GM12878 (cell line): Measurements from ENCODE around the gene DHRS4. TPM values are rescaled to one million over a fixed set of nuclear protein-coding genes. Genes with fewer than 3 reads are reported as not detected.

Experiments
- ATAC-seq: fragments of 200-7000 bp; cut with Tn5 transposase; 3 replicates; pipeline ENCODE4 v1.9.1; 2020; ENCODE audit warnings: mild to moderate bottlenecking, moderate library complexity
- BruUV-seq: library from RNA; stranded (reverse); fragments of 400-500 nt; replicated peaks from 2 replicates; lab custom pipeline; 2021; lab: Mats Ljungman, UMichigan
- CTCF ChIA-PET: fragments of 300-600 bp; sonication (Branson Sonifier 250); formaldehyde crosslinking; extraction: SDS; loops from one replicate; lab custom pipeline; 2021; ENCODE audit warnings: inconsistent platforms; lab: Yijun Ruan, JAX
- POLR2A ChIA-PET: fragments of 350-600 bp; formaldehyde crosslinking; extraction: SDS; loops from one replicate; lab custom pipeline; 2021; ENCODE audit warnings: inconsistent platforms; lab: Charles Lee
- RAD21 ChIA-PET: fragments of 300-600 bp; sonication (Branson Sonifier 250); formaldehyde crosslinking; loops from one replicate; lab custom pipeline; 2023; ENCODE audit warnings: antibody characterized with exemption; ENCODE audit not compliant: unreplicated experiment; lab: Charles Lee
- SMC1A ChIA-PET: fragments of 300-600 bp; sonication (Branson Sonifier 250); formaldehyde crosslinking; loops from one replicate; lab custom pipeline; 2023; ENCODE audit not compliant: unreplicated experiment, uncharacterized antibody; lab: Charles Lee
- DNase-seq: peaks from one replicate; pipeline ENCODE4 v3.0.0-alpha.2; 2011; ENCODE audit warnings: low read depth, low spot score
- FAIRE-seq: peaks from 3 replicates; lab custom pipeline; 2011; peaks lifted over from hg19 to GRCh38; lab: Jason Lieb, UNC
- H2AFZ ChIP-seq: 2 replicates; pipeline ENCODE4 v1.6.0; 2011; ENCODE audit warnings: low read depth, low read length, control low read depth; ENCODE audit not compliant: control insufficient read depth
- H3K27ac ChIP-seq: 2 replicates; pipeline ENCODE4 v1.5.1; 2011; ENCODE audit warnings: control low read depth; ENCODE audit not compliant: control insufficient read depth, insufficient read depth
- H3K27me3 ChIP-seq, 2 experiments: replicated peaks in 1 of 2; 2 replicates each; pipeline versions ENCODE4 v1.6.0 to v1.6.1; 2011; ENCODE audit warnings: low read length in 1 of 2; ENCODE audit not compliant: control insufficient read depth in 2 of 2, insufficient read depth in 2 of 2
- H3K36me3 ChIP-seq, 2 experiments: 2 replicates each; pipeline ENCODE4 v1.5.1; 2011; ENCODE audit warnings: low read length in 1 of 2; ENCODE audit not compliant: control insufficient read depth in 2 of 2, insufficient read depth in 2 of 2
- H3K4me1 ChIP-seq: 2 replicates; pipeline ENCODE4 v1.6.1; 2011; ENCODE audit warnings: mild to moderate bottlenecking, low read length, moderate library complexity, mixed read lengths; ENCODE audit not compliant: control insufficient read depth, insufficient read depth
- H3K4me2 ChIP-seq: 2 replicates; pipeline ENCODE4 v1.6.0; 2011; ENCODE audit warnings: control low read depth; ENCODE audit not compliant: control insufficient read depth, insufficient read depth
- H3K4me3 ChIP-seq: fragments of 200-600 bp; sonication (generic); 2 replicates; pipeline ENCODE4 v1.5.1; 2016
- H3K79me2 ChIP-seq: 2 replicates; pipeline ENCODE4 v1.6.0; 2011; ENCODE audit warnings: low read length; ENCODE audit not compliant: control insufficient read depth, insufficient read depth
- H3K9ac ChIP-seq: 2 replicates; pipeline ENCODE4 v1.8.0; 2011; ENCODE audit warnings: low read length, control low read depth, mixed read lengths; ENCODE audit not compliant: control insufficient read depth, insufficient read depth
- H3K9me3 ChIP-seq: replicated peaks from 3 replicates; pipeline ENCODE4 v1.5.1; 2011; ENCODE audit warnings: mild to moderate bottlenecking, low read length; ENCODE audit not compliant: control insufficient read depth, insufficient read depth
- H4K20me1 ChIP-seq: 2 replicates; pipeline ENCODE4 v1.6.0; 2011; ENCODE audit not compliant: control insufficient read depth, insufficient read depth
- CHD4 ChIP-seq: fragments of 200-600 bp; sonication (generic); IDR thresholded peaks from 2 replicates; pipeline ENCODE4 v1.6.1; 2016; ENCODE audit warnings: mild to moderate bottlenecking
- DPF2 ChIP-seq: fragments of 450-650 bp; IDR thresholded peaks from 2 replicates; pipeline ENCODE4 v1.6.1; 2017; ENCODE audit warnings: mild to moderate bottlenecking
- FOS ChIP-seq: IDR thresholded peaks from 3 replicates; pipeline ENCODE4 v1.6.1; 2011; ENCODE audit warnings: borderline replicate concordance; ENCODE audit not compliant: insufficient read length; ENCODE audit errors: extremely low read depth
- IKZF1 ChIP-seq: fragments of 450-650 bp; conservative IDR thresholded peaks from 2 replicates; pipeline ENCODE4 v1.6.1; 2017; ENCODE audit warnings: antibody characterized with exemption, mild to moderate bottlenecking
- PAX5 ChIP-seq: IDR thresholded peaks from 2 replicates; pipeline ENCODE4 v1.6.1; 2011; ENCODE audit warnings: low read depth, low read length, borderline replicate concordance
- POLR2AphosphoS5 ChIP-seq: IDR thresholded peaks from 2 replicates; pipeline ENCODE4 v1.6.1; 2011; ENCODE audit warnings: mild to moderate bottlenecking, low read length, inconsistent platforms
- RFX5 ChIP-seq: IDR thresholded peaks from 2 replicates; pipeline ENCODE4 v1.6.1; 2011; ENCODE audit warnings: low read depth, low read length, improper control_type of control experiment
- RUNX3 ChIP-seq: IDR thresholded peaks from 2 replicates; pipeline ENCODE4 v1.6.1; 2012; ENCODE audit warnings: low read length, inconsistent platforms
- SMAD5 ChIP-seq: IDR thresholded peaks from 2 replicates; pipeline ENCODE4 v1.6.1; 2016; ENCODE audit warnings: antibody characterized with exemption, low read depth
- SUPT20H ChIP-seq: IDR thresholded peaks from 2 replicates; pipeline ENCODE4 v1.6.1; 2011; ENCODE audit warnings: low read depth, mild to moderate bottlenecking, low read length, moderate library complexity, borderline replicate concordance; ENCODE audit not compliant: control insufficient read depth
- YY1 ChIP-seq: IDR thresholded peaks from 2 replicates; pipeline ENCODE4 v1.6.1; 2011; ENCODE audit warnings: low read depth, mild to moderate bottlenecking, low read length
- ZNF274 ChIP-seq: IDR thresholded peaks from one replicate; pipeline ENCODE4 v1.8.0; 2011; ENCODE audit not compliant: insufficient read length, insufficient read depth
- ZZZ3 ChIP-seq: IDR thresholded peaks from 2 replicates; pipeline ENCODE4 v1.6.1; 2011; ENCODE audit warnings: low read depth; ENCODE audit not compliant: control insufficient read depth, insufficient read length
- WGBS: methylation state at CpG from one replicate; pipeline ENCODE4 v1.1.6; 2016; ENCODE audit warnings: low lambda C conversion rate; ENCODE audit not compliant: insufficient replicate concordance, insufficient coverage; ENCODE audit errors: missing lambda C conversion rate; 5-methylcytosine and 5-hydroxymethylcytosine counted together
- in situ Hi-C: fragments of 300-500 bp; cut with MboI; formaldehyde crosslinking; loops from 9 replicates; pipeline ENCODE4 v1.14.3; 2018; ENCODE audit warnings: mixed read lengths
- intact Hi-C: fragments of 100-400 bp; cut with micrococcal nuclease; formaldehyde crosslinking; loops from one replicate; pipeline ENCODE4 v1.14.2; 2022; ENCODE audit not compliant: unreplicated experiment
- polyA plus RNA-seq, 11 experiments: library from polyadenylated mRNA; depleted of rRNA in 4 of 11; unstranded in 6 of 11; stranded (reverse) in 5 of 11; fragments of >200 nt; fragmentation: Nextera tagmentation in 4 of 11; fragmentation: Illumina TruSeq in 1 of 11; extraction: Ambion mirVana in 4 of 11; extraction: Trizol in 1 of 11; gene quantifications; 1 replicate in 1 of 11; 2 replicates in 10 of 11; pipeline versions ENCODE4 v1.2.1 to v1.2.3, GENCODE V29; 2011 to 2016; ENCODE audit warnings: inconsistent platforms in 2 of 11, missing spikeins in 2 of 11, low read depth in 1 of 11
- total RNA-seq, 4 experiments: library from RNA; depleted of rRNA in 3 of 4; stranded (reverse); fragments of >200 nt in 3 of 4; fragmentation: Illumina TruSeq in 1 of 4; extraction: Trizol in 1 of 4; gene quantifications; 2 replicates each; pipeline versions ENCODE4 v1.2.1 to v1.2.3, GENCODE V29; 2013 to 2021

Gene DHRS4
- total and polyA plus RNA-seq, 10 of the 15 experiments (the other 5 are each of a cell fraction or from before 2014, with no cell fraction given) = 2.4 to 38.1 (median 22.2) TPM

- Histone ChIP-seq H3K27me3 (no peaks in the 10 kb centered on the region), H3K9me3 (no peaks in the 10 kb centered on the region; the same call in 2 of the 3 replicates), H3K4me3 (no peak overlapping the region), H3K4me1 (no peaks in the 10 kb centered on the region), H4K20me1 (no peaks in the 10 kb centered on the region), H2AFZ (no peak overlapping the region), H3K27ac (no peak overlapping the region), H3K4me2 (no peak overlapping the region), H3K36me3 (no peaks in the 10 kb centered on the region), H3K79me2 (no peaks in the 10 kb centered on the region), H3K9ac (no peak overlapping the region)
- in situ Hi-C loops = no loop called here
- POLR2A ChIA-PET = no interaction called here
- no peak for DNase-seq
- ATAC-seq = no peak
- CTCF ChIA-PET = no interaction called here
- TF ChIP-seq SMAD5 = no peak
- TF ChIP-seq IKZF1 = no peak
- TF ChIP-seq PAX5 = no peak
- TF ChIP-seq DPF2 = no peak
- TF ChIP-seq ZZZ3 = no peak
- TF ChIP-seq CHD4 = no peak
- intact Hi-C loops = no loop called here
- RAD21 ChIA-PET = no interaction called here
- SMC1A ChIA-PET = no interaction called here
- WGBS = 76% methylated on average over 1 of the region's 1 CpG
- no peak for FAIRE-seq
- BruUV-seq = no TSS peak
Observed at GRCh38 chr14:23935158-23935557, 18.4 kb upstream of the DHRS4 start.

DNA sequence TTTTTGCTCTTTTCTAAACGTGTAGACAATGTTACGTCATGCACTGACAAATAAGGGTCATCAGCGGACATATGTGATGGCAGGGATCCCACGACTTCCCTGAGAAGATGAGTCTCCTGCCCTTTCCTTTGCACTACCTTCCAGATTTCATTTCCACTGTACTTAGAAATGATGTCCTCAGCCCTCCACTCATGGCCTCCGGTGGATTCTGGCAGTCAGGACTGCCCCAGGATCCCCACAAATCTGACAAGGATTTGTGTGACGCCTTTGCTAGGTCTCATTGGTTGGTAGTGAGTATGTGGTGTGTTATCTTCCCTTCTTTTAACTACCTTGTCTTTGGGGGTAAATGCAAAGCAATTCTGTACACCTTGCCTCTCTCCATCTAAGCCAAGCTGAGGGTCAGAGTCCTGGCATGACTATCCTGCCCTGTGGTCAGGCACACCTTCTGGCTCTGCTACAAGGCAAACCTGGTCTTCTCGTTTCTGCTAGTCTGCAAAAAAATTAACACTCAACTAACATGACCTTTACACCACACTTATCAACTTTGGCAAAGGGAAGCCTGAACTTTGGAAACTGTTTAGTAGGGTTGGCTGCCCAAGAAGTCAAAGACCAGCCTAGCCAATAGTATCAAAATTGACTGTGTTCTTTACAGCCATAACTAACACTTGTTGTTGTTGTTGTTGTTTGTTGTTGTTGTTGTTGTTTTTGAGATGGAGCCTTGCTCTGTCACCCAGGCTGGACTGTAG, 17.3 kb upstream of the DHRS4 start:
- CTCF ChIA-PET = interaction anchor here (0.7 to 2.1 kb wide), 3 partner anchors 14 to 304 kb away, joined by 3 to 8 read pairs (median 3); no protein-coding TSS in a partner anchor

More for the DNA sequence above, 17.3 kb upstream of the DHRS4 start:
- no peaks in the 10 kb centered on the region for H3K27me3 ChIP-seq
- H3K27ac ChIP-seq = no peak overlapping the region
- intact Hi-C loops (no loop called here), in situ Hi-C loops (no loop called here)
- FAIRE-seq (no peak), DNase-seq (no peak), ATAC-seq (no peak)
- no peaks in the 10 kb centered on the region for H3K36me3 ChIP-seq
- H2AFZ ChIP-seq = no peak overlapping the region
- RAD21 ChIA-PET = no interaction called here
- H3K4me3 ChIP-seq = no peak overlapping the region
- 46% methylated on average over 7 of the region's 7 CpGs for WGBS
- H3K9ac ChIP-seq = no peak overlapping the region
- no peaks in the 10 kb centered on the region for H3K4me1 ChIP-seq
- no peaks in the 10 kb centered on the region for H4K20me1 ChIP-seq
- SMC1A ChIA-PET = interaction anchor here (0.6 kb wide), 1 partner anchor 283 kb away, joined by 3 read pairs; no protein-coding TSS in a partner anchor
- no peak overlapping the region for H3K4me2 ChIP-seq
- H3K9me3 ChIP-seq = no peaks in the 10 kb centered on the region; the same call in 2 of the 3 replicates
- no TSS peak for BruUV-seq
- no peak for TF ChIP-seq FOS
- no peak for TF ChIP-seq RFX5
- no peak for TF ChIP-seq SUPT20H
- no peak for TF ChIP-seq RUNX3
- TF ChIP-seq YY1 = no peak
- no peak for TF ChIP-seq ZNF274
- TF ChIP-seq POLR2AphosphoS5 = no peak
- H3K79me2 ChIP-seq = no peaks in the 10 kb centered on the region
- POLR2A ChIA-PET = interaction anchor here (0.6 kb wide), 1 partner anchor 25 kb away, joined by 3 read pairs; no protein-coding TSS in a partner anchor
